ENCODE results near the gene ALCAM. TPM values are rescaled to one million over a fixed set of nuclear protein-coding genes. Genes with fewer than 3 reads are reported as not detected.

ALCAM gene
- total RNA-seq, 4 donors from 2014 or later = 16.8 to 62.0 (median 27.5) TPM

GRCh38 chr3:105406268-105406667 lies 39.6 kb downstream of the ALCAM start:
- Histone ChIP-seq H3K9me3 (no peaks in the 10 kb centered on the region), H3K27ac (no peak overlapping the region), H3K4me1 (no peaks in the 10 kb centered on the region), H3K27me3 (no peaks in the 10 kb centered on the region), H3K36me3 (no peaks in the 10 kb centered on the region), H3K4me3 (no peak overlapping the region)
- WGBS, 2 donors (ENCODE audit: low coverage in 1 of 2) = 90% methylated on average over 2 of the region's 2 CpGs; no CpG with 5 or more reads in 1 of the 2 donors
- ATAC-seq = no peak
- no peak for TF ChIP-seq POLR2A (IDR thresholded peaks at IDR 0.05)
- no peak for TF ChIP-seq CTCF (IDR thresholded peaks at IDR 0.05)
- TF ChIP-seq POLR2AphosphoS5 (IDR thresholded peaks at IDR 0.05) = no peak
- TF ChIP-seq EP300 (IDR thresholded peaks at IDR 0.05) = no peak

GRCh38 chr3:105409364-105409763 lies 42.7 kb downstream of the ALCAM start:
- H3K36me3 ChIP-seq = no peaks in the 10 kb centered on the region
- H3K27ac ChIP-seq = no peak overlapping the region
- WGBS, 2 donors (ENCODE audit: low coverage in 1 of 2) = 93 to 100% methylated on average over 1 to 2 of the region's 2 CpGs
- no peak for ATAC-seq
- H3K4me1 ChIP-seq = no peaks in the 10 kb centered on the region
- no peaks in the 10 kb centered on the region for H3K27me3 ChIP-seq
- no peak overlapping the region for H3K4me3 ChIP-seq
- no peak for TF ChIP-seq POLR2A (IDR thresholded peaks at IDR 0.05)
- TF ChIP-seq CTCF (IDR thresholded peaks at IDR 0.05) = no peak
- no peak for TF ChIP-seq POLR2AphosphoS5 (IDR thresholded peaks at IDR 0.05)
- TF ChIP-seq EP300 (IDR thresholded peaks at IDR 0.05) = no peak
- H3K9me3 ChIP-seq = no peaks in the 10 kb centered on the region

- no peak for ATAC-seq
- 100% methylated on average over 1 of the region's 1 CpG for WGBS, 2 donors (ENCODE audit: low coverage in 1 of 2)
- no peaks in the 10 kb centered on the region for H3K36me3 ChIP-seq
- no peaks in the 10 kb centered on the region for H3K4me1 ChIP-seq
- no peak for TF ChIP-seq POLR2A (IDR thresholded peaks at IDR 0.05)
- no peak for TF ChIP-seq EP300 (IDR thresholded peaks at IDR 0.05)
- TF ChIP-seq POLR2AphosphoS5 (IDR thresholded peaks at IDR 0.05) = no peak
- no peak for TF ChIP-seq CTCF (IDR thresholded peaks at IDR 0.05)
- H3K9me3 ChIP-seq = no peaks in the 10 kb centered on the region
- no peak overlapping the region for H3K4me3 ChIP-seq
- H3K27me3 ChIP-seq = no peaks in the 10 kb centered on the region
- no peak overlapping the region for H3K27ac ChIP-seq
Observed at GRCh38 chr3:105413343-105413887, 46.7 kb downstream of the ALCAM start.

- H3K27me3 ChIP-seq = no peaks in the 10 kb centered on the region
- TF ChIP-seq CTCF (IDR thresholded peaks at IDR 0.05) (no peak), EP300 (IDR thresholded peaks at IDR 0.05) (no peak), POLR2AphosphoS5 (IDR thresholded peaks at IDR 0.05) (no peak), POLR2A (IDR thresholded peaks at IDR 0.05) (no peak)
- WGBS, 2 donors (ENCODE audit: low coverage in 1 of 2) = 44 to 57% methylated on average over 2 to 4 of the region's 4 CpGs
- H3K27ac ChIP-seq = no peak overlapping the region
- no peaks in the 10 kb centered on the region for H3K4me1 ChIP-seq
- H3K9me3 ChIP-seq = no peaks in the 10 kb centered on the region
- no peak overlapping the region for H3K4me3 ChIP-seq
- no peaks in the 10 kb centered on the region for H3K36me3 ChIP-seq
- ATAC-seq = no peak
Observed at GRCh38 chr3:105414841-105415240, 48.1 kb downstream of the ALCAM start.

- no peaks in the 10 kb centered on the region for H3K27me3 ChIP-seq
- H3K27ac ChIP-seq = no peak overlapping the region
- no peaks in the 10 kb centered on the region for H3K9me3 ChIP-seq
- no peaks in the 10 kb centered on the region for H3K36me3 ChIP-seq
- no peaks in the 10 kb centered on the region for H3K4me1 ChIP-seq
- H3K4me3 ChIP-seq = no peak overlapping the region
- 91 to 94% methylated on average over 1 of the region's 1 CpG for WGBS, 2 donors (ENCODE audit: low coverage in 1 of 2)
- no peak for ATAC-seq
- no peak for TF ChIP-seq EP300 (IDR thresholded peaks at IDR 0.05)
- TF ChIP-seq POLR2A (IDR thresholded peaks at IDR 0.05) = no peak
- TF ChIP-seq CTCF (IDR thresholded peaks at IDR 0.05) = no peak
- TF ChIP-seq POLR2AphosphoS5 (IDR thresholded peaks at IDR 0.05) = no peak
Observed at GRCh38 chr3:105415951-105416350, 49.2 kb downstream of the ALCAM start.
